Measurements from ENCODE around the gene CTR9. TPM values are rescaled to one million over a fixed set of nuclear protein-coding genes. Genes with fewer than 3 reads are reported as not detected.

CTR9 gene
- total and polyA plus RNA-seq, 5 donors from 2014 or later = 27.9 to 52.2 (median 46.4) TPM

DNA sequence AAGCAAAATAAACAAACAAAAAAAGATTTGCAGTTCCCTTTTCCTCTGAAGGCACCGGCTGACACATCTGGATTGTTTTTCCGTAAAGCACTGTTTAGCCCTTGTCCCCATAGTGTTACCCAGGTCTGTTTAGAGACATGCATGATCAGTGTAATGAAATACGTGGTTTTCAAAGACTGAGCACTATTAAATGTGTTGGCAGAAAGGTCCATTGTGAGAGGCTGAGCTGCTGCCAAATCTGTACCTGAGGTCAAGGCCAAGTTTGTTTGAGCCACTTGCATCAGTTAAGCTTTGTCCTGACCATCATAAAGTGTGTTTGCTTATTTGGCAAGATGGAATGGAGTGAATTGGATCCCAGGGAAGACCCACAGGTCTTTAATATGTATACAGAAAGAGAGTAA is 26.3 kb downstream of the CTR9 start:
- DNase-seq = no peak
- no peak overlapping the region for H3K4me3 ChIP-seq (ENCODE audit: low read depth, low read length)
- no peak overlapping the region for H3K27ac ChIP-seq (ENCODE audit: insufficient read depth, low read length, poor library complexity, severe bottlenecking)
- Mint-ChIP-seq H3K4me1 (peaks cover 0 to 5% (median 0%) of the 10 kb centered on the region in 4 donors), H3K9me3 (no peaks in the 10 kb centered on the region), H3K36me3 (peaks cover 55% of the 10 kb centered on the region), H3K4me3 (no peak overlapping the region), H3K27ac (peak overlapping the region in 1 of 3 donors; percentile 69), H3K27me3 (no peaks in the 10 kb centered on the region)
- ATAC-seq (ENCODE audit: low read depth in 2 of 2) = no peak
- no peaks in the 10 kb centered on the region for H3K9me3 ChIP-seq (ENCODE audit: control insufficient read depth in 2 of 2, low read length in 2 of 2)
- no peaks in the 10 kb centered on the region for H3K4me1 ChIP-seq (ENCODE audit: control insufficient read depth, insufficient read depth, low read length, poor library complexity, severe bottlenecking)
- peaks cover 76% of the 10 kb centered on the region for H3K36me3 ChIP-seq (ENCODE audit: control insufficient read depth, insufficient read depth, low read length)
- no peaks in the 10 kb centered on the region for H3K27me3 ChIP-seq (ENCODE audit: control insufficient read depth, insufficient read depth, low read length)

DNA sequence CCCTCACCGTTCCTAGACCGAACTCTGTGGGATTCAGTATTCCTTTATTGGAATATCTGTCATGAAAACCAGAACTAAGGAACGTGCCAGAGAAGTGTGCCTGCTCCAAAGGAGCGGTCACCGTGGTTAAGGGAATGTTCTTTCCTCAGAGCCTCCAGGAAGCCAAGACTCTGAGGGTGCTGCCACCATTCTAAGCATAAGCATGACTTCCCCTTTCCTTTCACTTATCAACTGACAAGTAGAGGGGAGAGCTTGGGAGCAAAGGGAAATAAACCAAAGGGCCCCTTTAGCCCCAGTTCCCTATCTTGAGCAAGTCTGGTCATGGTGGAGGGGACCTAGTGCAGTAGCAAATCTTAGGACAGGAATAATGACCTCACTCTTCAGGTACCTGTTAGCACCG is 26.8 kb downstream of the CTR9 start:
- ATAC-seq (ENCODE audit: low read depth in 2 of 2) (no peak), DNase-seq (no peak)
- Histone ChIP-seq H3K27ac (ENCODE audit: insufficient read depth, low read length, poor library complexity, severe bottlenecking) (no peak overlapping the region), H3K9me3 (ENCODE audit: control insufficient read depth in 2 of 2, low read length in 2 of 2) (no peaks in the 10 kb centered on the region), H3K27me3 (ENCODE audit: control insufficient read depth, insufficient read depth, low read length) (no peaks in the 10 kb centered on the region), H3K4me1 (ENCODE audit: control insufficient read depth, insufficient read depth, low read length, poor library complexity, severe bottlenecking) (no peaks in the 10 kb centered on the region), H3K4me3 (ENCODE audit: low read depth, low read length) (no peak overlapping the region), H3K36me3 (ENCODE audit: control insufficient read depth, insufficient read depth, low read length) (peaks cover 72% of the 10 kb centered on the region)
- H3K36me3 Mint-ChIP-seq = peaks cover 54% of the 10 kb centered on the region
- no peaks in the 10 kb centered on the region for H3K27me3 Mint-ChIP-seq
- H3K4me3 Mint-ChIP-seq = no peak overlapping the region
- H3K9me3 Mint-ChIP-seq = no peaks in the 10 kb centered on the region
- peaks cover 0 to 5% (median 0%) of the 10 kb centered on the region in 4 donors for H3K4me1 Mint-ChIP-seq
- H3K27ac Mint-ChIP-seq = no peak overlapping the region

DNA sequence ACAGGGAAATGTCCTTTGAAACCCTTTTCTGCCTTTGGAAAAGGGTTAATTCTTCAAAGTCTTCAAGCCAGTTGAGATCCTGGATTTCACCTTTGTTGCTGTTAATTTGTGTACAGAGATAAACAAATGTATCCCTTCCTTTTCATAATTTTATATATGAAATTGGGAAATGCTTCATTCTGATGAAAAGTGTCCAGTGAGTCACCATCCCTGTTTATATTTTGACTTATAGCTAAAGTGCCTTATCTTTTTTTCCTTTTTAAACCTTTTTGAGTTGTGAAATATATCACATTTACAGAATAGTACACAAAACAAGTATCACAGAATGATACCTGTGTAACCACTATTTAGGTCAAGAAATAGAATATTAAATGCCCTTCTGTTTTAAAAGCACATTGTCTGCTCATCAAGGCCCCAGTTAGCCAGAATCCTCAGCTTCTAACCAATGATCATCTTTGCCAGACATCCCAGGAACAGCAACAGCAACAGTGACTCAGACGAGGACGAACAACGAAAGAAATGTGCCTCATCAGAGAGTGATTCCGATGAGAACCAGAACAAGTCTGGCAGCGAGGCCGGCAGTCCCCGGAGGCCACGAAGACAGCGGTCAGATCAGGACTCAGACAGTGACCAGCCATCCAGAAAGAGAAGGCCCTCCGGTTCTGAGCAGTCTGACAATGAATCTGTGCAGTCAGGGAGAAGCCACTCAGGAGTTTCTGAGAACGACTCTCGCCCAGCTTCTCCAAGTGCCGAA is 27.3 kb downstream of the CTR9 start:
- Mint-ChIP-seq H3K9me3 (no peaks in the 10 kb centered on the region), H3K36me3 (peaks cover 49% of the 10 kb centered on the region), H3K4me1 (peaks cover 0 to 5% (median 0%) of the 10 kb centered on the region in 4 donors), H3K4me3 (no peak overlapping the region), H3K27me3 (no peaks in the 10 kb centered on the region), H3K27ac (no peak overlapping the region)
- DNase-seq (no peak), ATAC-seq (ENCODE audit: low read depth in 2 of 2) (no peak)
- no peaks in the 10 kb centered on the region for H3K9me3 ChIP-seq (ENCODE audit: control insufficient read depth in 2 of 2, low read length in 2 of 2)
- H3K36me3 ChIP-seq (ENCODE audit: control insufficient read depth, insufficient read depth, low read length) = peaks cover 66% of the 10 kb centered on the region
- no peaks in the 10 kb centered on the region for H3K27me3 ChIP-seq (ENCODE audit: control insufficient read depth, insufficient read depth, low read length)
- H3K27ac ChIP-seq (ENCODE audit: insufficient read depth, low read length, poor library complexity, severe bottlenecking) = no peak overlapping the region
- H3K4me1 ChIP-seq (ENCODE audit: control insufficient read depth, insufficient read depth, low read length, poor library complexity, severe bottlenecking) = no peaks in the 10 kb centered on the region
- H3K4me3 ChIP-seq (ENCODE audit: low read depth, low read length) = no peak overlapping the region

DNA sequence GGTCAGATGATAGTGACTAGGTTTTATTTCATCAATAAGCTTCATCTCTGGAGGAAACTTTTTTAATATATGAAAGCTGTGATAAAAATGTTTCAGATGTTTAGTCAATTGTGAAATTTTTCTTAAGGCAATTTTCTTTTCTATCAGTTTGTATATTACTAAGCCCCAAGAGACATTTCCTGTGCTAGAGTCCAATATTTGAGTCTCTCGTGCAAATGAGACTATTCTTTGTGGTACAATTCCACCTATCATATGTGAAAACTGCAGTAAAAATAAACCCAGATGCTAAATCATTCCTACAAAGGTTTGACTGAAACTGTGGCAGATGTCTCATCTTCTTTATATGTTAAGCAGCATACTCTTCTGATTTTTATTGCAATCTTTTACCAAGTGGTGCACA is 28.0 kb downstream of the CTR9 start:
- Histone ChIP-seq H3K4me3 (ENCODE audit: low read depth, low read length) (no peak overlapping the region), H3K9me3 (ENCODE audit: control insufficient read depth in 2 of 2, low read length in 2 of 2) (no peaks in the 10 kb centered on the region), H3K27ac (ENCODE audit: insufficient read depth, low read length, poor library complexity, severe bottlenecking) (no peak overlapping the region), H3K27me3 (ENCODE audit: control insufficient read depth, insufficient read depth, low read length) (no peaks in the 10 kb centered on the region), H3K4me1 (ENCODE audit: control insufficient read depth, insufficient read depth, low read length, poor library complexity, severe bottlenecking) (no peaks in the 10 kb centered on the region), H3K36me3 (ENCODE audit: control insufficient read depth, insufficient read depth, low read length) (peaks cover 60% of the 10 kb centered on the region)
- H3K27me3 Mint-ChIP-seq = no peaks in the 10 kb centered on the region
- peak overlapping the region in 1 of 3 donors; percentile 26 for H3K27ac Mint-ChIP-seq
- peaks cover 0 to 5% (median 0%) of the 10 kb centered on the region in 4 donors for H3K4me1 Mint-ChIP-seq
- no peak for ATAC-seq (ENCODE audit: low read depth in 2 of 2)
- DNase-seq = no peak
- H3K9me3 Mint-ChIP-seq = no peaks in the 10 kb centered on the region
- H3K36me3 Mint-ChIP-seq = peaks cover 42% of the 10 kb centered on the region
- H3K4me3 Mint-ChIP-seq = no peak overlapping the region

DNA sequence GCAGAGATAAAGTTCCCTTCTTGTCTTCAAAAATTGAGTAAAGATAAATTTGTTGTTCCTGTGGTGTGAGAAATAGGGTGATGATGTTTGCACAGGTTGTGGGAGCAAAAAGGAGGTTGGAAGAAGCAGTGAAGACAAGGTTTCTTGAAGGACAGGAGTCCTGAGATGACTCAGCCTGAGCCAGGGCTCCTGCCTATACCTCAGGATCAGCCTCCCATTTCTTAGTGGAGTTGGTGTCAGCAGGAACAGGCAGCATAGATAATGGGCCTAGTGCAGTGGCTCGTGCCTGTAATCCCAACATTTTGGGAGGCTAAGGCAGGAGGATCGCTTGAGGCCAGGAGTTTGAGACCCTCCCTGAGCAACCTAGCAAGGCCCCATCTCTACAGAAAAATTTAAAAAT is 29.0 kb downstream of the CTR9 start:
- no peaks in the 10 kb centered on the region for H3K4me1 ChIP-seq (ENCODE audit: control insufficient read depth, insufficient read depth, low read length, poor library complexity, severe bottlenecking)
- ATAC-seq (ENCODE audit: low read depth in 2 of 2) = no peak
- no peaks in the 10 kb centered on the region for H3K9me3 ChIP-seq (ENCODE audit: control insufficient read depth in 2 of 2, low read length in 2 of 2)
- peaks cover 0 to 5% (median 0%) of the 10 kb centered on the region in 4 donors for H3K4me1 Mint-ChIP-seq
- no peaks in the 10 kb centered on the region for H3K9me3 Mint-ChIP-seq
- H3K27me3 Mint-ChIP-seq = no peaks in the 10 kb centered on the region
- H3K36me3 Mint-ChIP-seq = peaks cover 32% of the 10 kb centered on the region
- no peak overlapping the region for H3K4me3 ChIP-seq (ENCODE audit: low read depth, low read length)
- H3K27me3 ChIP-seq (ENCODE audit: control insufficient read depth, insufficient read depth, low read length) = no peaks in the 10 kb centered on the region
- DNase-seq = no peak
- H3K27ac ChIP-seq (ENCODE audit: insufficient read depth, low read length, poor library complexity, severe bottlenecking) = no peak overlapping the region
- H3K36me3 ChIP-seq (ENCODE audit: control insufficient read depth, insufficient read depth, low read length) = peaks cover 50% of the 10 kb centered on the region
- H3K4me3 Mint-ChIP-seq = no peak overlapping the region
- H3K27ac Mint-ChIP-seq = no peak overlapping the region

DNA sequence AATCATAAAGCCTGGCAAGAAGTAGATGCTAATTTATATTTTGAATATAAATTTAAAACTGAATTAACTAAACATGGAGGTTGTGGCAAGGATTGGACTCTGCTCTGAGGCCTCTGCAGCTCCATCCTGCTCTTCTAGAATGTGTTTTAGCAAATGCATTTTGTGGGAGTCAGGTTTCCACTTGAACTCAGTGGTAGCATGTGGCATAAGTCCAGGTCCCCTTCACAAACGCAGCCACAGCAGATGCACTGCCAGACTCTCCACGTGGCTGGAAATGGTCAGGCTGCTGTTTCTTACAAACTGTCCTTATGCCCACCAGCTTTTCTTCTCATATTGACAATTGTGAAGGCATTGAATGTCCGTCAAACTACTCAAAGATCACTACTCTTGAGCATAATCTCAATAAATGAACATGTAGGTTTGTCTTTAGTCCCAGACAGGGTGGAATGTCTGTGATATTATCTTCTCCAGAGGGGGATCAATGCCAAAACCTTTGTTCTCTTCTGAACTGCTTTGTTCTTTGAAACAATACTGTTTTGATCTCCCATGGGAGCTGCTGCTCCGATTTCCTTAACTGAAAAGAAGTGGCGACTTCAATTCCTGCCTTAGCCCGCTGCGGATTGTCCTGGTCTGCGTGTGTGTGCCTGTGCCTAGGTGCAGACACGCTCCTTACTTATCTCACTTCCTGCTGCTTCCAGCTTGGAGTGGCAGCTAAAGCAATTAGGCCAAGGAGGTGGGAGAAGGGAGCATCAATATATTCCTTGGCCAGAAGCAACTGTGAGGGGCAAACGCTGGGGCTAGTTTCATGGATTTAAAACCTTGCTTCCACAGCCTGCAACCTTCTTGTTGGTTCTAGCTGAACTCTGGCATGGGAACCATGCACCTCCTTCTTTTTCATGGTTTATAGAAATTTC is 33.4 kb downstream of the CTR9 start:
- Mint-ChIP-seq H3K4me1 (no peaks in the 10 kb centered on the region), H3K27me3 (no peaks in the 10 kb centered on the region), H3K9me3 (no peaks in the 10 kb centered on the region)

DNA sequence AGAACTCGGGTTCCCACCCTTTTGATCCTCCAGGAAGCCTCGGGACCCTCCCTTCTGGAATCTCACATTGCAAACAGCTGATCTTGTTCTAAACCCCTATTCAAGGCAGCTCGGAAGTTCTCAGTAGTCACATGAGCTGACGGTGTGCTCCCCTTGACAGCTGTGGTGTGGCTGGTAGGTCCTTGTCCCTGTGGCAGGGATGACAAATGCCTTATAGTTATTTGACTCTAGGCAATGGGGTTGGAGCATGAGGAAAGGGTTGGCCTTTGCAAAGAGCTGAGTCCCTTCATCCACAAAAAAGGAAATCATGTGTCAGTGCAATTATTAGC is 34.1 kb downstream of the CTR9 start:
- ATAC-seq (ENCODE audit: low read depth in 2 of 2) = no peak
- H3K9me3 Mint-ChIP-seq = no peaks in the 10 kb centered on the region
- Histone ChIP-seq H3K27ac (ENCODE audit: insufficient read depth, low read length, poor library complexity, severe bottlenecking) (no peak overlapping the region), H3K27me3 (ENCODE audit: control insufficient read depth, insufficient read depth, low read length) (no peaks in the 10 kb centered on the region), H3K4me3 (ENCODE audit: low read depth, low read length) (no peak overlapping the region), H3K4me1 (ENCODE audit: control insufficient read depth, insufficient read depth, low read length, poor library complexity, severe bottlenecking) (no peaks in the 10 kb centered on the region), H3K36me3 (ENCODE audit: control insufficient read depth, insufficient read depth, low read length) (peaks cover 2% of the 10 kb centered on the region), H3K9me3 (ENCODE audit: control insufficient read depth in 2 of 2, low read length in 2 of 2) (no peaks in the 10 kb centered on the region)
- H3K27ac Mint-ChIP-seq = no peak overlapping the region
- H3K36me3 Mint-ChIP-seq = no peaks in the 10 kb centered on the region
- no peaks in the 10 kb centered on the region for H3K4me1 Mint-ChIP-seq
- no peak for DNase-seq
- H3K27me3 Mint-ChIP-seq = no peaks in the 10 kb centered on the region
- H3K4me3 Mint-ChIP-seq = no peak overlapping the region

More for the DNA sequence above, 33.4 kb downstream of the CTR9 start:
- no peak overlapping the region for H3K4me3 ChIP-seq (ENCODE audit: low read depth, low read length)
- H3K36me3 Mint-ChIP-seq = no peaks in the 10 kb centered on the region
- ATAC-seq (ENCODE audit: low read depth in 2 of 2) = no peak
- no peak for DNase-seq
- H3K4me3 Mint-ChIP-seq = no peak overlapping the region
- peaks cover 6% of the 10 kb centered on the region for H3K36me3 ChIP-seq (ENCODE audit: control insufficient read depth, insufficient read depth, low read length)
- no peaks in the 10 kb centered on the region for H3K27me3 ChIP-seq (ENCODE audit: control insufficient read depth, insufficient read depth, low read length)
- no peaks in the 10 kb centered on the region for H3K4me1 ChIP-seq (ENCODE audit: control insufficient read depth, insufficient read depth, low read length, poor library complexity, severe bottlenecking)
- no peak overlapping the region for H3K27ac ChIP-seq (ENCODE audit: insufficient read depth, low read length, poor library complexity, severe bottlenecking)
- H3K9me3 ChIP-seq (ENCODE audit: control insufficient read depth in 2 of 2, low read length in 2 of 2) = no peaks in the 10 kb centered on the region
- H3K27ac Mint-ChIP-seq = no peak overlapping the region

Data from CD4-positive, CD25-positive, alpha-beta regulatory T cell (primary cell).